GM23338 (cell line): ENCODE data around the gene ZBTB7C. TPM values are rescaled to one million over a fixed set of nuclear protein-coding genes. Genes with fewer than 3 reads are reported as not detected.

Experiments used
- ATAC-seq: fragments of 200-7000 bp; cut with Tn5 transposase; 3 replicates; pipeline ENCODE4 v1.9.1; 2020
- DNase-seq: peaks from one replicate; pipeline ENCODE4 v3.0.0-alpha.2; 2015; ENCODE audit warnings: low spot score
- H2AFZ ChIP-seq: fragments of 200-600 bp; sonication (generic); 2 replicates; pipeline ENCODE4 v1.8.0; 2016; ENCODE audit warnings: antibody characterized with exemption, mild to moderate bottlenecking, moderate library complexity
- H3F3A ChIP-seq: fragments of 200-600 bp; sonication (generic); replicated peaks from 2 replicates; pipeline ENCODE4 v1.8.0; 2017; ENCODE audit warnings: antibody characterized with exemption, mixed run types, low read depth
- H3K27ac ChIP-seq: fragments of 200-600 bp; sonication (generic); 2 replicates; pipeline ENCODE4 v1.6.1; 2016; ENCODE audit warnings: low read depth
- H3K27me3 ChIP-seq: fragments of 200-600 bp; sonication (generic); 2 replicates; pipeline ENCODE4 v1.8.0; 2016; ENCODE audit warnings: mild to moderate bottlenecking, mixed run types, moderate library complexity; ENCODE audit not compliant: insufficient read depth
- H3K36me3 ChIP-seq: fragments of 200-600 bp; sonication (generic); 2 replicates; pipeline ENCODE4 v1.8.0; 2016; ENCODE audit warnings: mild to moderate bottlenecking; ENCODE audit not compliant: insufficient read depth
- H3K4me1 ChIP-seq: fragments of 200-600 bp; sonication (generic); 2 replicates; pipeline ENCODE4 v1.8.0; 2016; ENCODE audit warnings: mild to moderate bottlenecking, moderate library complexity; ENCODE audit not compliant: insufficient read depth
- H3K4me2 ChIP-seq: fragments of 200-600 bp; sonication (generic); 2 replicates; pipeline ENCODE4 v1.7.1; 2017; ENCODE audit warnings: mixed run types
- H3K4me3 ChIP-seq: fragments of 200-600 bp; sonication (generic); 2 replicates; pipeline ENCODE4 v1.6.1; 2016; ENCODE audit warnings: mixed run types
- H3K79me2 ChIP-seq: fragments of 200-600 bp; sonication (generic); replicated peaks from 2 replicates; pipeline ENCODE4 v1.8.0; 2017; ENCODE audit warnings: mild to moderate bottlenecking; ENCODE audit not compliant: insufficient read depth
- H3K9me2 ChIP-seq: fragments of 200-600 bp; sonication (generic); 2 replicates; pipeline ENCODE4 v1.8.0; 2017; ENCODE audit not compliant: insufficient read depth
- H4K20me1 ChIP-seq: fragments of 200-600 bp; sonication (generic); replicated peaks from 2 replicates; pipeline ENCODE4 v1.8.0; 2017; ENCODE audit warnings: mild to moderate bottlenecking; ENCODE audit not compliant: insufficient read depth
- H3K27ac Mint-ChIP-seq: 2 replicates; pipeline ENCODE4 v1.8.0; 2020; ENCODE audit warnings: inconsistent platforms, mild to moderate bottlenecking, moderate library complexity, mixed read lengths
- H3K27me3 Mint-ChIP-seq: 3 replicates; pipeline ENCODE4 v1.8.0; 2022; ENCODE audit warnings: low read depth, mild to moderate bottlenecking, moderate library complexity, mixed read lengths, inconsistent platforms; ENCODE audit not compliant: insufficient read depth, poor library complexity
- H3K36me3 Mint-ChIP-seq: 3 replicates; pipeline ENCODE4 v1.8.0; 2021; ENCODE audit warnings: low read depth, mild to moderate bottlenecking, inconsistent platforms, moderate library complexity, mixed read lengths
- H3K4me1 Mint-ChIP-seq: 3 replicates; pipeline ENCODE4 v1.8.0; 2020; ENCODE audit warnings: mild to moderate bottlenecking, inconsistent platforms, mixed read lengths
- H3K4me3 Mint-ChIP-seq: 3 replicates; pipeline ENCODE4 v1.8.0; 2021; ENCODE audit warnings: moderate library complexity, mild to moderate bottlenecking, inconsistent platforms, mixed read lengths
- H3K9me3 Mint-ChIP-seq: 3 replicates; pipeline ENCODE4 v1.8.0; 2020; ENCODE audit warnings: moderate library complexity, mild to moderate bottlenecking, inconsistent platforms, mixed read lengths
- CREB1 ChIP-seq: fragments of 250-450 bp; sonication (Bioruptor Pico); IDR thresholded peaks from 2 replicates; pipeline ENCODE4 v1.5.0; 2020; ENCODE audit warnings: low read depth, mild to moderate bottlenecking, moderate library complexity
- EZH2 ChIP-seq: fragments of 200-600 bp; sonication (generic); IDR thresholded peaks from one replicate; pipeline ENCODE4 v1.8.0; 2017; ENCODE audit warnings: antibody characterized with exemption, mild to moderate bottlenecking, low read depth; ENCODE audit not compliant: unreplicated experiment
- JUNB ChIP-seq: IDR thresholded peaks from one replicate; pipeline ENCODE4 v1.6.1; 2016; ENCODE audit warnings: antibody characterized with exemption; ENCODE audit not compliant: unreplicated experiment
- NANOG ChIP-seq: IDR thresholded peaks from 2 replicates; pipeline ENCODE4 v1.6.1; 2016; ENCODE audit warnings: antibody characterized with exemption, borderline replicate concordance
- STAT1 ChIP-seq: IDR thresholded peaks from one replicate; pipeline ENCODE4 v1.6.1; 2016; ENCODE audit warnings: antibody characterized with exemption; ENCODE audit not compliant: unreplicated experiment
- ZNF331 ChIP-seq: fragments of 250-450 bp; sonication (Bioruptor Pico); IDR thresholded peaks from 2 replicates; pipeline ENCODE4 v1.5.0; 2020; ENCODE audit warnings: low read depth, mild to moderate bottlenecking, moderate library complexity
- polyA plus RNA-seq: library from polyadenylated mRNA; unstranded; fragments of >200 nt; fragmentation: Nextera tagmentation; extraction: Ambion mirVana; gene quantifications from 2 replicates; pipeline ENCODE4 v1.2.1, GENCODE V29; 2016
- total RNA-seq: library from RNA; depleted of rRNA; stranded (reverse); fragments of >200 nt; shearing (Covaris generic); gene quantifications from 2 replicates; pipeline ENCODE4 v1.2.3, GENCODE V29; 2014
- TF ChIP-seq, protein P1 (sequence below): fragments of 250-450 bp; sonication (Bioruptor Pico); IDR thresholded peaks from 2 replicates; pipeline ENCODE4 v1.5.0; 2020; ENCODE audit warnings: mild to moderate bottlenecking, moderate library complexity
- TF ChIP-seq, protein P2 (sequence below): IDR thresholded peaks from 2 replicates; pipeline ENCODE4 v1.6.1; 2016; ENCODE audit warnings: antibody characterized with exemption

ZBTB7C gene
- total and polyA plus RNA-seq, 2 experiments from 2014 or later = 0.03 to 0.14 TPM

DNA sequence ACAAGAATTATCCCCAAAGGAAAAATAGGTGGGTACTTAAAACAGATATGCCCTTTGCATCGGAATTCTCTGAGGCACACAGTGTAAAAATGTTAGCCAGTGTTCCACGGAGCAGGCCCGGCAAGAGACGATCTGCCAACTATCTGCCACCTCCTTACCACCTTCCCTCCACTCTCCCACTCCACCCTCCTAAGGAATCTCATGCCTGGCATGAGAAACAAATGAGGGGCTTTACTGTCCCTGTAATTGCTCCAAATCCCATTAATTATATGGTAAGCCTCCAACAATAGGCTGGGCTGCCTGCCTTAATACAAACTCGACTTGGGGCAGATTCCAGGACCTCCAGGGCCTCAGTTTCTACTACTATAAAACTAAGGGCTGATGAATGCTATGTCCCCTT is 102.3 kb downstream of the ZBTB7C start:
- peaks cover 7% of the 10 kb centered on the region; the same call in 2 of the 3 replicates for H3K4me1 Mint-ChIP-seq
- H3K36me3 ChIP-seq = no peaks in the 10 kb centered on the region
- ATAC-seq (no peak), DNase-seq (no peak)
- peaks cover 5% of the 10 kb centered on the region; the same call in 1 of the 2 replicates for H3K4me1 ChIP-seq
- no peaks in the 10 kb centered on the region for H3K27me3 ChIP-seq
- H3K36me3 Mint-ChIP-seq = no peaks in the 10 kb centered on the region
- H3K27me3 Mint-ChIP-seq = peaks cover 5% of the 10 kb centered on the region
- H3K4me3 Mint-ChIP-seq = no peak overlapping the region
- H3K9me3 Mint-ChIP-seq = no peaks in the 10 kb centered on the region
- H4K20me1 ChIP-seq = no peaks in the 10 kb centered on the region
- no peak overlapping the region for H3K4me2 ChIP-seq
- no peak overlapping the region for H3K4me3 ChIP-seq
- H3K9me2 ChIP-seq = peaks cover 7% of the 10 kb centered on the region; the same call in 1 of the 2 replicates
- no peak overlapping the region for H3K27ac ChIP-seq
- H2AFZ ChIP-seq = no peak overlapping the region
- H3K79me2 ChIP-seq = no peaks in the 10 kb centered on the region
- no peak for TF ChIP-seq NANOG
- TF ChIP-seq STAT1 = no peak
- no peak for TF ChIP-seq JUNB
- no peak for TF ChIP-seq ZNF331 (CRISPR knock-in tag)
- TF ChIP-seq CREB1 (CRISPR knock-in tag) = no peak
- TF ChIP-seq, protein P1, sequence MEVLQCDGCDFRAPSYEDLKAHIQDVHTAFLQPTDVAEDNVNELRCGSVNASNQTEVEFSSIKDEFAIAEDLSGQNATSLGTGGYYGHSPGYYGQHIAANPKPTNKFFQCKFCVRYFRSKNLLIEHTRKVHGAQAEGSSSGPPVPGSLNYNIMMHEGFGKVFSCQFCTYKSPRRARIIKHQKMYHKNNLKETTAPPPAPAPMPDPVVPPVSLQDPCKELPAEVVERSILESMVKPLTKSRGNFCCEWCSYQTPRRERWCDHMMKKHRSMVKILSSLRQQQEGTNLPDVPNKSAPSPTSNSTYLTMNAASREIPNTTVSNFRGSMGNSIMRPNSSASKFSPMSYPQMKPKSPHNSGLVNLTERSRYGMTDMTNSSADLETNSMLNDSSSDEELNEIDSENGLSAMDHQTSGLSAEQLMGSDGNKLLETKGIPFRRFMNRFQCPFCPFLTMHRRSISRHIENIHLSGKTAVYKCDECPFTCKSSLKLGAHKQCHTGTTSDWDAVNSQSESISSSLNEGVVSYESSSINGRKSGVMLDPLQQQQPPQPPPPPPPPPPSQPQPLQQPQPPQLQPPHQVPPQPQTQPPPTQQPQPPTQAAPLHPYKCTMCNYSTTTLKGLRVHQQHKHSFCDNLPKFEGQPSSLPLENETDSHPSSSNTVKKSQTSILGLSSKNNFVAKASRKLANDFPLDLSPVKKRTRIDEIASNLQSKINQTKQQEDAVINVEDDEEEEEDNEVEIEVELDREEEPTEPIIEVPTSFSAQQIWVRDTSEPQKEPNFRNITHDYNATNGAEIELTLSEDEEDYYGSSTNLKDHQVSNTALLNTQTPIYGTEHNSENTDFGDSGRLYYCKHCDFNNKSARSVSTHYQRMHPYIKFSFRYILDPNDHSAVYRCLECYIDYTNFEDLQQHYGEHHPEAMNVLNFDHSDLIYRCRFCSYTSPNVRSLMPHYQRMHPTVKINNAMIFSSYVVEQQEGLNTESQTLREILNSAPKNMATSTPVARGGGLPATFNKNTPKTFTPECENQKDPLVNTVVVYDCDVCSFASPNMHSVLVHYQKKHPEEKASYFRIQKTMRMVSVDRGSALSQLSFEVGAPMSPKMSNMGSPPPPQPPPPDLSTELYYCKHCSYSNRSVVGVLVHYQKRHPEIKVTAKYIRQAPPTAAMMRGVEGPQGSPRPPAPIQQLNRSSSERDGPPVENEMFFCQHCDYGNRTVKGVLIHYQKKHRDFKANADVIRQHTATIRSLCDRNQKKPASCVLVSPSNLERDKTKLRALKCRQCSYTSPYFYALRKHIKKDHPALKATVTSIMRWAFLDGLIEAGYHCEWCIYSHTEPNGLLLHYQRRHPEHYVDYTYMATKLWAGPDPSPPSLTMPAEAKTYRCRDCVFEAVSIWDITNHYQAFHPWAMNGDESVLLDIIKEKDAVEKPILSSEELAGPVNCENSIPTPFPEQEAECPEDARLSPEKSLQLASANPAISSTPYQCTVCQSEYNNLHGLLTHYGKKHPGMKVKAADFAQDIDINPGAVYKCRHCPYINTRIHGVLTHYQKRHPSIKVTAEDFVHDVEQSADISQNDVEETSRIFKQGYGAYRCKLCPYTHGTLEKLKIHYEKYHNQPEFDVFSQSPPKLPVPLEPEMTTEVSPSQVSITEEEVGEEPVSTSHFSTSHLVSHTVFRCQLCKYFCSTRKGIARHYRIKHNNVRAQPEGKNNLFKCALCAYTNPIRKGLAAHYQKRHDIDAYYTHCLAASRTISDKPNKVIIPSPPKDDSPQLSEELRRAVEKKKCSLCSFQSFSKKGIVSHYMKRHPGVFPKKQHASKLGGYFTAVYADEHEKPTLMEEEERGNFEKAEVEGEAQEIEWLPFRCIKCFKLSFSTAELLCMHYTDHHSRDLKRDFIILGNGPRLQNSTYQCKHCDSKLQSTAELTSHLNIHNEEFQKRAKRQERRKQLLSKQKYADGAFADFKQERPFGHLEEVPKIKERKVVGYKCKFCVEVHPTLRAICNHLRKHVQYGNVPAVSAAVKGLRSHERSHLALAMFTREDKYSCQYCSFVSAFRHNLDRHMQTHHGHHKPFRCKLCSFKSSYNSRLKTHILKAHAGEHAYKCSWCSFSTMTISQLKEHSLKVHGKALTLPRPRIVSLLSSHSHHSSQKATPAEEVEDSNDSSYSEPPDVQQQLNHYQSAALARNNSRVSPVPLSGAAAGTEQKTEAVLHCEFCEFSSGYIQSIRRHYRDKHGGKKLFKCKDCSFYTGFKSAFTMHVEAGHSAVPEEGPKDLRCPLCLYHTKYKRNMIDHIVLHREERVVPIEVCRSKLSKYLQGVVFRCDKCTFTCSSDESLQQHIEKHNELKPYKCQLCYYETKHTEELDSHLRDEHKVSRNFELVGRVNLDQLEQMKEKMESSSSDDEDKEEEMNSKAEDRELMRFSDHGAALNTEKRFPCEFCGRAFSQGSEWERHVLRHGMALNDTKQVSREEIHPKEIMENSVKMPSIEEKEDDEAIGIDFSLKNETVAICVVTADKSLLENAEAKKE = no peak
- no peak for TF ChIP-seq EZH2
- TF ChIP-seq, protein P2, sequence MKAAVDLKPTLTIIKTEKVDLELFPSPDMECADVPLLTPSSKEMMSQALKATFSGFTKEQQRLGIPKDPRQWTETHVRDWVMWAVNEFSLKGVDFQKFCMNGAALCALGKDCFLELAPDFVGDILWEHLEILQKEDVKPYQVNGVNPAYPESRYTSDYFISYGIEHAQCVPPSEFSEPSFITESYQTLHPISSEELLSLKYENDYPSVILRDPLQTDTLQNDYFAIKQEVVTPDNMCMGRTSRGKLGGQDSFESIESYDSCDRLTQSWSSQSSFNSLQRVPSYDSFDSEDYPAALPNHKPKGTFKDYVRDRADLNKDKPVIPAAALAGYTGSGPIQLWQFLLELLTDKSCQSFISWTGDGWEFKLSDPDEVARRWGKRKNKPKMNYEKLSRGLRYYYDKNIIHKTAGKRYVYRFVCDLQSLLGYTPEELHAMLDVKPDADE = no peak
- no peaks in the 10 kb centered on the region for H3F3A ChIP-seq
- H3K27ac Mint-ChIP-seq = no peak overlapping the region
